Measurements from ENCODE around the gene CDHR4. TPM values are rescaled to one million over a fixed set of nuclear protein-coding genes. Genes with fewer than 3 reads are reported as not detected.

Gene CDHR4
- total and polyA plus RNA-seq, 9 of the 15 experiments (the other 6 are each of a cell fraction or from before 2014, with no cell fraction given): 0.21 TPM; not detected in 8

DNA sequence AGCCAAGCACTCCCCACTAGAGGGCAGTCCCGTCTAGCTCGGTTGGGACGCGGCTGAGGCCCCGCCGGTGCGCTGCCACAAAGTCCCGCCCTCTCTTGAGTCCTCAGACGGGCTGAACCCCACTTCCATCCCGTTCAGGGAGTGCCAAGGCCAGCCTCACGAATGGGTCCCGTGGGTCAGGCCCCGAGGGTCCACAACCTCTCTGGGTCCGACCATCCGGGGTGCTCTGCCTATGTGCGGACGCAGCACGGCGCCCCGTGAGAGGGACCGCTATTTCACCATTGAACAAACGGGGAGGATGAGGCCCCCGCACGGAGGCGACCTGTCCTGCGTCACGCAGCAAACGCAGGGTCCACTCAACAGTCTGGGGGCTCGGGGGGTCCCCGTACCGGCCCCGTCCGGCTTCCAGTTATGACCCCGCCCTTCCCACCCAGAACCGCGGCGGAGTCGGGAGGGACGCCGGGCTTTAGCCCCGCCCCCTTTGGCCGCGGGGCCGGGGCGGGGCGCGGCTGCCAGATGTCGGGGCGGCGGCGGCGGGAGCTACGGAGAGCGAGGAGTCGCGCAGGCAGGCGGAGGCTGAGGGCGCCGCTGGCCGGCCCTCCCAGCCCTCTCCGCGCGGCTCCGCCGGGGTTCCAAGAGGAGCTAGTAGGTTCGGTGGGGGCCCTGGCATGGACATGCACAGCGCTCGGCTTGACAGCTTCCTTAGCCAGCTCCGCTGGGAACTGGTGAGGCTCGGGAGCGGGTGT, 3.2 kb upstream of the CDHR4 start, which contains the start of gene INKA1 (continued):
- TF ChIP-seq ZNF639 (CRISPR knock-in tag; conservative IDR thresholded peaks at IDR 0.05 in 1 of 2, IDR thresholded peaks at IDR 0.05 in 1 of 2) (peak in 1 of 2 experiments; percentile 69; a peak in 2 of 4 replicates), ZNF407 (IDR thresholded peaks at IDR 0.05; ENCODE audit: low read depth) (peak; percentile 87), BRCA1 (IDR thresholded peaks at IDR 0.05) (no peak), BRCA1 (CRISPR knock-in tag; IDR thresholded peaks at IDR 0.05) (no peak), NFIC (IDR thresholded peaks at IDR 0.05) (peak; percentile 38; the same call in 1 of the 2 replicates), ZNF347 (CRISPR knock-in tag; IDR thresholded peaks at IDR 0.05; ENCODE audit: low read depth) (no peak), FOXJ3 (CRISPR knock-in tag; IDR thresholded peaks at IDR 0.05) (no peak), RBBP5 (IDR thresholded peaks at IDR 0.05; ENCODE audit: borderline replicate concordance, insufficient read depth, low read length, poor library complexity, severe bottlenecking) (peak; percentile 26)
- TF ChIP-seq, protein P1, sequence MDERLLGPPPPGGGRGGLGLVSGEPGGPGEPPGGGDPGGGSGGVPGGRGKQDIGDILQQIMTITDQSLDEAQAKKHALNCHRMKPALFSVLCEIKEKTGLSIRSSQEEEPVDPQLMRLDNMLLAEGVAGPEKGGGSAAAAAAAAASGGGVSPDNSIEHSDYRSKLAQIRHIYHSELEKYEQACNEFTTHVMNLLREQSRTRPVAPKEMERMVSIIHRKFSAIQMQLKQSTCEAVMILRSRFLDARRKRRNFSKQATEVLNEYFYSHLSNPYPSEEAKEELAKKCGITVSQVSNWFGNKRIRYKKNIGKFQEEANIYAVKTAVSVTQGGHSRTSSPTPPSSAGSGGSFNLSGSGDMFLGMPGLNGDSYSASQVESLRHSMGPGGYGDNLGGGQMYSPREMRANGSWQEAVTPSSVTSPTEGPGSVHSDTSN (CRISPR knock-in tag; IDR thresholded peaks at IDR 0.05; ENCODE audit: low read depth): no peak
- TF ChIP-seq, protein P1 (tag; conservative IDR thresholded peaks at IDR 0.05; ENCODE audit: low read depth): no peak
- TF ChIP-seq, protein P2, sequence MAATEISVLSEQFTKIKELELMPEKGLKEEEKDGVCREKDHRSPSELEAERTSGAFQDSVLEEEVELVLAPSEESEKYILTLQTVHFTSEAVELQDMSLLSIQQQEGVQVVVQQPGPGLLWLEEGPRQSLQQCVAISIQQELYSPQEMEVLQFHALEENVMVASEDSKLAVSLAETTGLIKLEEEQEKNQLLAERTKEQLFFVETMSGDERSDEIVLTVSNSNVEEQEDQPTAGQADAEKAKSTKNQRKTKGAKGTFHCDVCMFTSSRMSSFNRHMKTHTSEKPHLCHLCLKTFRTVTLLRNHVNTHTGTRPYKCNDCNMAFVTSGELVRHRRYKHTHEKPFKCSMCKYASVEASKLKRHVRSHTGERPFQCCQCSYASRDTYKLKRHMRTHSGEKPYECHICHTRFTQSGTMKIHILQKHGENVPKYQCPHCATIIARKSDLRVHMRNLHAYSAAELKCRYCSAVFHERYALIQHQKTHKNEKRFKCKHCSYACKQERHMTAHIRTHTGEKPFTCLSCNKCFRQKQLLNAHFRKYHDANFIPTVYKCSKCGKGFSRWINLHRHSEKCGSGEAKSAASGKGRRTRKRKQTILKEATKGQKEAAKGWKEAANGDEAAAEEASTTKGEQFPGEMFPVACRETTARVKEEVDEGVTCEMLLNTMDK (IDR thresholded peaks at IDR 0.05; ENCODE audit: borderline replicate concordance, insufficient read depth, low read depth, low read length, poor library complexity, severe bottlenecking): peak; percentile 3
